ENCODE data around the gene OOSP2. TPM values are rescaled to one million over a fixed set of nuclear protein-coding genes. Genes with fewer than 3 reads are reported as not detected.
A peak's percentile ranks its signal among the peaks of the same experiment; 100 is the strongest.
"Not testable (repeated sequence)": the region's sequence is repeated elsewhere in the genome, so short reads cannot be mapped to it uniquely, and the experiment has no call there.

OOSP2 gene
- not detected for total RNA-seq
- polyA plus RNA-seq (ENCODE audit: insufficient read depth in 1 of 8, insufficient read length in 8 of 8, low replicate concordance in 1 of 8): not detected
- long read RNA-seq, donor 1: 0 reads
- long read RNA-seq, donor 2: 0 reads
- long read RNA-seq, donor 3: 0 reads
- long read RNA-seq, donor 4: 0 reads
- long read RNA-seq, donor 5: 0 reads
- long read RNA-seq, donor 6: 0 reads
- long read RNA-seq, donor 7: 0 reads
- long read RNA-seq, donor 8: 0 reads
- long read RNA-seq, donor 9: 0 reads
- long read RNA-seq, donor 10: 0 reads
- long read RNA-seq, donor 11: 0 reads

GRCh38 chr11:60040109-60040508 is at the start of gene OOSP2:
Gene OOSP2 (plus strand): TSS chr11:60040409. CDS start chr11:60040460, 51 bp downstream.
- Histone ChIP-seq H3K4me1 (ENCODE audit: control insufficient read depth, insufficient read depth, low read length) (no peaks in the 10 kb centered on the region), H3K36me3 (ENCODE audit: control insufficient read depth, insufficient read depth, low read length) (no peaks in the 10 kb centered on the region), H3K9me3 (replicated peaks; ENCODE audit: control insufficient read depth, low read depth, low read length) (no peaks in the 10 kb centered on the region), H3K4me3 (ENCODE audit: low read length) (no peak within 1 kb of the TSS), H3K27me3 (ENCODE audit: control insufficient read depth, insufficient read depth, low read length) (no peaks in the 10 kb centered on the region), H3K27ac (ENCODE audit: low read length) (no peak within 1 kb of the TSS)
- no peak for DNase-seq
- WGBS (ENCODE audit: insufficient coverage): 80% methylated on average over 4 of the region's 8 CpGs

- DNase-seq: no peak
- Histone ChIP-seq H3K27ac (ENCODE audit: low read length) (no peak overlapping the region), H3K4me1 (ENCODE audit: control insufficient read depth, insufficient read depth, low read length) (no peaks in the 10 kb centered on the region), H3K9me3 (replicated peaks; ENCODE audit: control insufficient read depth, low read depth, low read length) (peaks cover 3% of the 10 kb centered on the region), H3K36me3 (ENCODE audit: control insufficient read depth, insufficient read depth, low read length) (no peaks in the 10 kb centered on the region), H3K4me3 (ENCODE audit: low read length) (no peak overlapping the region), H3K27me3 (ENCODE audit: control insufficient read depth, insufficient read depth, low read length) (no peaks in the 10 kb centered on the region)
- WGBS (ENCODE audit: insufficient coverage): no CpG with 5 or more reads among the region's 1 CpG
Observed at GRCh38 chr11:59990421-59990820, 49.8 kb upstream of the OOSP2 start.

GRCh38 chr11:59992425-59992824 is 47.8 kb upstream of the OOSP2 start:
- H3K9me3 ChIP-seq (replicated peaks; ENCODE audit: control insufficient read depth, low read depth, low read length): peaks cover 3% of the 10 kb centered on the region
- H3K27ac ChIP-seq (ENCODE audit: low read length): no peak overlapping the region
- no peak for DNase-seq
- no peak overlapping the region for H3K4me3 ChIP-seq (ENCODE audit: low read length)
- H3K36me3 ChIP-seq (ENCODE audit: control insufficient read depth, insufficient read depth, low read length): no peaks in the 10 kb centered on the region
- 71% methylated on average over 1 of the region's 5 CpGs for WGBS (ENCODE audit: insufficient coverage)
- no peaks in the 10 kb centered on the region for H3K27me3 ChIP-seq (ENCODE audit: control insufficient read depth, insufficient read depth, low read length)
- H3K4me1 ChIP-seq (ENCODE audit: control insufficient read depth, insufficient read depth, low read length): no peaks in the 10 kb centered on the region

GRCh38 chr11:59997800-59998199 is 42.4 kb upstream of the OOSP2 start:
- Histone ChIP-seq H3K36me3 (ENCODE audit: control insufficient read depth, insufficient read depth, low read length) (no peaks in the 10 kb centered on the region), H3K4me1 (ENCODE audit: control insufficient read depth, insufficient read depth, low read length) (no peaks in the 10 kb centered on the region), H3K9me3 (replicated peaks; ENCODE audit: control insufficient read depth, low read depth, low read length) (peaks cover 3% of the 10 kb centered on the region), H3K27ac (ENCODE audit: low read length) (no peak overlapping the region), H3K27me3 (ENCODE audit: control insufficient read depth, insufficient read depth, low read length) (no peaks in the 10 kb centered on the region), H3K4me3 (ENCODE audit: low read length) (no peak overlapping the region)
- WGBS (ENCODE audit: insufficient coverage): no CpG with 5 or more reads among the region's 2 CpGs
- DNase-seq: no peak

- 48% methylated on average over 3 of the region's 4 CpGs for WGBS (ENCODE audit: insufficient coverage)
Observed at GRCh38 chr11:59999691-60000090, 40.5 kb upstream of the OOSP2 start.

GRCh38 chr11:60003729-60004128 is 36.5 kb upstream of the OOSP2 start:
- Histone ChIP-seq H3K9me3 (replicated peaks; ENCODE audit: control insufficient read depth, low read depth, low read length) (no peaks in the 10 kb centered on the region), H3K27ac (ENCODE audit: low read length) (no peak overlapping the region), H3K27me3 (ENCODE audit: control insufficient read depth, insufficient read depth, low read length) (no peaks in the 10 kb centered on the region), H3K36me3 (ENCODE audit: control insufficient read depth, insufficient read depth, low read length) (no peaks in the 10 kb centered on the region), H3K4me1 (ENCODE audit: control insufficient read depth, insufficient read depth, low read length) (no peaks in the 10 kb centered on the region), H3K4me3 (ENCODE audit: low read length) (no peak overlapping the region)
- DNase-seq: no peak
- no CpG with 5 or more reads among the region's 2 CpGs for WGBS (ENCODE audit: insufficient coverage)

More at GRCh38 chr11:59999691-60000090, 40.5 kb upstream of the OOSP2 start:
- Histone ChIP-seq H3K27me3 (ENCODE audit: control insufficient read depth, insufficient read depth, low read length) (no peaks in the 10 kb centered on the region), H3K27ac (ENCODE audit: low read length) (no peak overlapping the region), H3K4me3 (ENCODE audit: low read length) (no peak overlapping the region), H3K4me1 (ENCODE audit: control insufficient read depth, insufficient read depth, low read length) (no peaks in the 10 kb centered on the region), H3K9me3 (replicated peaks; ENCODE audit: control insufficient read depth, low read depth, low read length) (no peaks in the 10 kb centered on the region), H3K36me3 (ENCODE audit: control insufficient read depth, insufficient read depth, low read length) (no peaks in the 10 kb centered on the region)
- peak; percentile 3 for DNase-seq

- no peak overlapping the region for H3K4me3 ChIP-seq (ENCODE audit: low read length)
- no peak for DNase-seq
- no CpG with 5 or more reads among the region's 1 CpG for WGBS (ENCODE audit: insufficient coverage)
- no peak overlapping the region for H3K27ac ChIP-seq (ENCODE audit: low read length)
- H3K4me1 ChIP-seq (ENCODE audit: control insufficient read depth, insufficient read depth, low read length): no peaks in the 10 kb centered on the region
- H3K9me3 ChIP-seq (replicated peaks; ENCODE audit: control insufficient read depth, low read depth, low read length): no peaks in the 10 kb centered on the region
- H3K27me3 ChIP-seq (ENCODE audit: control insufficient read depth, insufficient read depth, low read length): no peaks in the 10 kb centered on the region
- no peaks in the 10 kb centered on the region for H3K36me3 ChIP-seq (ENCODE audit: control insufficient read depth, insufficient read depth, low read length)
Observed at GRCh38 chr11:60005360-60005759, 34.8 kb upstream of the OOSP2 start.

- no peak within 1 kb of the TSS for H3K4me3 ChIP-seq (ENCODE audit: low read length)
- no peaks in the 10 kb centered on the region for H3K4me1 ChIP-seq (ENCODE audit: control insufficient read depth, insufficient read depth, low read length)
- no peaks in the 10 kb centered on the region for H3K27me3 ChIP-seq (ENCODE audit: control insufficient read depth, insufficient read depth, low read length)
- H3K36me3 ChIP-seq (ENCODE audit: control insufficient read depth, insufficient read depth, low read length): no peaks in the 10 kb centered on the region
- no peak within 1 kb of the TSS for H3K27ac ChIP-seq (ENCODE audit: low read length)
- no peaks in the 10 kb centered on the region for H3K9me3 ChIP-seq (replicated peaks; ENCODE audit: control insufficient read depth, low read depth, low read length)
- WGBS (ENCODE audit: insufficient coverage): 83% methylated on average over 1 of the region's 1 CpG
- DNase-seq: no peak
Observed at GRCh38 chr11:60016881-60017280, 23.3 kb upstream of the OOSP2 start, which contains the start of gene OOSP4B. Gene OOSP4B (plus strand): TSS chr11:60017181.

- Histone ChIP-seq H3K36me3 (ENCODE audit: control insufficient read depth, insufficient read depth, low read length) (no peaks in the 10 kb centered on the region), H3K4me1 (ENCODE audit: control insufficient read depth, insufficient read depth, low read length) (no peaks in the 10 kb centered on the region), H3K9me3 (replicated peaks; ENCODE audit: control insufficient read depth, low read depth, low read length) (no peaks in the 10 kb centered on the region), H3K4me3 (ENCODE audit: low read length) (no peak overlapping the region), H3K27me3 (ENCODE audit: control insufficient read depth, insufficient read depth, low read length) (no peaks in the 10 kb centered on the region), H3K27ac (ENCODE audit: low read length) (no peak overlapping the region)
- DNase-seq: no peak
- 73% methylated on average over 1 of the region's 8 CpGs for WGBS (ENCODE audit: insufficient coverage)
Observed at GRCh38 chr11:60018058-60018457, 22.2 kb upstream of the OOSP2 start.

GRCh38 chr11:60020376-60020775 is 19.8 kb upstream of the OOSP2 start:
- H3K27me3 ChIP-seq (ENCODE audit: control insufficient read depth, insufficient read depth, low read length); H3K27ac ChIP-seq (ENCODE audit: low read length); DNase-seq; H3K4me1 ChIP-seq (ENCODE audit: control insufficient read depth, insufficient read depth, low read length); H3K9me3 ChIP-seq (replicated peaks; ENCODE audit: control insufficient read depth, low read depth, low read length); H3K4me3 ChIP-seq (ENCODE audit: low read length); H3K36me3 ChIP-seq (ENCODE audit: control insufficient read depth, insufficient read depth, low read length): not testable (repeated sequence)
- 92% methylated on average over 23 of the region's 27 CpGs for WGBS (ENCODE audit: insufficient coverage)

Measured in muscle of leg (tissue), 16 donors.